ENCODE measurements around the gene ICA1L. TPM values are rescaled to one million over a fixed set of nuclear protein-coding genes. Genes with fewer than 3 reads are reported as not detected.

ICA1L gene
- total and polyA plus RNA-seq, 2 of the 4 experiments (the other 2 are of a cell fraction): 1.7 to 1.8 TPM

DNA sequence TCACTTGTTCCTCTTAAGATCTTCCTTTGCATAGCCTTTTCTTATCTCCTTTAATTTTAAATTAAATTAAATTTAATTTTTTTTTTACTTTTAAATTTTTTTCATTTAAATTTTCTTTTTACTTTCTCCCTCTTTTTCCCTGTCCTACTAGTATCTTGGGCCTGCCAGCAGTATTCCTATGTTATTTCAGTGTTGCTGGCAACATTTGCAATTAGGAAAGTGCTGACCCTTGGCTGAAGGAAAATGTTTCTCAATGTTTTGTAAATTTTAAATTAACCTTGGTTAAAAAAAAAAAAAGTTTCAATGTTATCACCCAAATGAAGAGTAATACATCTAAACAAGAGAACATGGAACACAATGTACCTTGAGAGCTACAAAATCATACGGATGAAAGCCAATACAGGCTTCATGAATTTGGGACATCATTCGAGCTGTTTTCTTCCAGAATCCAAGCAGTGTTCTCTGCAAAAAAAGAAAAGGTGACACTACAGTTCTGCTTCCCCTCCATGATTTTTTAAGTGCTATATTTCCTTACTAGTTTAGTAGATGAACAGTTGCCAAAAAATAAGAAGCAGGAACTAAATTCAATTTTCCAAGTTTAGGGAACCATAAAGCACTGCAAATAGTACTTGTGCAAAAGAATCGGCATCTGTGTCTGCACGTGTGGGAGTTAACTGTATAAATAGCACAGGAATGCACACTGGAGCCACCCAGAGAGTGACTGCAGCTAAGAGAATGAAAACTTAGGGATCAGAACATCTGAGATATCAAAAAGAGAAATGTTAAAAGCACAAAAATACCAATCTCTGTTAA lies 55.8 kb downstream of the ICA1L start:
- Histone ChIP-seq H3K4me1 (ENCODE audit: control insufficient read depth, insufficient read depth, low read length) (peaks cover 2% of the 10 kb centered on the region; the same call in 1 of the 2 replicates), H2BK120ac (ENCODE audit: low read depth, low read length) (no peak overlapping the region), H2AFZ (replicated peaks; ENCODE audit: low read length, poor library complexity) (no peak overlapping the region), H3K9me3 (ENCODE audit: control insufficient read depth, insufficient read depth, low read length) (no peaks in the 10 kb centered on the region), H3K27ac (ENCODE audit: insufficient read depth, low read length) (no peak overlapping the region), H3K9ac (ENCODE audit: low read depth, low read length) (no peak overlapping the region), H4K5ac (ENCODE audit: low read depth, low read length) (no peak overlapping the region), H3K4me3 (ENCODE audit: insufficient read depth, low read depth, low read length) (no peak overlapping the region), H2BK20ac (ENCODE audit: low read depth, low read length) (no peak overlapping the region), H4K20me1 (ENCODE audit: insufficient read depth, low read length) (no peaks in the 10 kb centered on the region), H3K36me3 (ENCODE audit: control insufficient read depth, insufficient read depth, low read length) (no peaks in the 10 kb centered on the region), H3K27me3 (ENCODE audit: control insufficient read depth, insufficient read depth, low read length) (no peaks in the 10 kb centered on the region), H3K4ac (ENCODE audit: low read depth, low read length) (no peak overlapping the region), H3K9me1 (ENCODE audit: insufficient read depth, low read length) (no peaks in the 10 kb centered on the region; the same call in 1 of the 2 replicates), H3K4me2 (ENCODE audit: low read depth, low read length) (peak overlapping the region; percentile 2; the same call in 1 of the 2 replicates), H3K56ac (ENCODE audit: extremely low read depth, insufficient read depth, low read length) (no peak overlapping the region), H2BK15ac (ENCODE audit: low read depth, low read length) (no peak overlapping the region), H2BK5ac (ENCODE audit: low read depth, low read length, poor library complexity, severe bottlenecking) (no peak overlapping the region), H3K79me1 (ENCODE audit: low read depth in 1 of 2, low read length in 2 of 2) (no peaks in the 10 kb centered on the region), H2AK5ac (ENCODE audit: low read depth, low read length) (no peak overlapping the region), H3K18ac (ENCODE audit: low read depth, low read length) (no peak overlapping the region), H2AK9ac (replicated peaks; ENCODE audit: low read depth, low read length, poor library complexity) (no peak overlapping the region), H4K91ac (ENCODE audit: insufficient read depth, low read depth, low read length) (no peak overlapping the region), H4K8ac (ENCODE audit: low read depth in 2 of 2, low read length in 2 of 2) (no peak overlapping the region), H3K14ac (replicated peaks; ENCODE audit: low read depth, low read length) (no peak overlapping the region), H3K23ac (ENCODE audit: low read depth, low read length) (no peak overlapping the region)
- WGBS, 2 experiments (ENCODE audit: extremely low coverage in 2 of 2, insufficient read length in 1 of 2): no CpG with 5 or more reads among the region's 4 CpGs
- dilution Hi-C loops (cut with HindIII; ENCODE audit: low sequenced_read_pairs, unreplicated experiment): no loop called here
- ChIA-PET CTCF (interaction anchor here (0.6 kb wide), 2 partner anchors 116 to 145 kb away, joined by 3 to 6 read pairs; no protein-coding TSS in a partner anchor), POLR2A (ENCODE audit: unreplicated experiment) (interaction anchor here (0.6 kb wide), 1 partner anchor 1093 kb away, joined by 3 read pairs; no protein-coding TSS in a partner anchor)
- TF ChIP-seq RAD21 (IDR thresholded peaks at IDR 0.05; ENCODE audit: low read length) (no peak), BHLHE40 (IDR thresholded peaks at IDR 0.05; ENCODE audit: low read depth, low read length) (peak; percentile 94), SMC3 (IDR thresholded peaks at IDR 0.05; ENCODE audit: low read depth, low read length) (no peak), RFX5 (IDR thresholded peaks at IDR 0.05; ENCODE audit: low read depth, low read length) (no peak), CEBPB (IDR thresholded peaks at IDR 0.05; ENCODE audit: low read depth, low read length) (no peak)
- TF ChIP-seq, protein P1, sequence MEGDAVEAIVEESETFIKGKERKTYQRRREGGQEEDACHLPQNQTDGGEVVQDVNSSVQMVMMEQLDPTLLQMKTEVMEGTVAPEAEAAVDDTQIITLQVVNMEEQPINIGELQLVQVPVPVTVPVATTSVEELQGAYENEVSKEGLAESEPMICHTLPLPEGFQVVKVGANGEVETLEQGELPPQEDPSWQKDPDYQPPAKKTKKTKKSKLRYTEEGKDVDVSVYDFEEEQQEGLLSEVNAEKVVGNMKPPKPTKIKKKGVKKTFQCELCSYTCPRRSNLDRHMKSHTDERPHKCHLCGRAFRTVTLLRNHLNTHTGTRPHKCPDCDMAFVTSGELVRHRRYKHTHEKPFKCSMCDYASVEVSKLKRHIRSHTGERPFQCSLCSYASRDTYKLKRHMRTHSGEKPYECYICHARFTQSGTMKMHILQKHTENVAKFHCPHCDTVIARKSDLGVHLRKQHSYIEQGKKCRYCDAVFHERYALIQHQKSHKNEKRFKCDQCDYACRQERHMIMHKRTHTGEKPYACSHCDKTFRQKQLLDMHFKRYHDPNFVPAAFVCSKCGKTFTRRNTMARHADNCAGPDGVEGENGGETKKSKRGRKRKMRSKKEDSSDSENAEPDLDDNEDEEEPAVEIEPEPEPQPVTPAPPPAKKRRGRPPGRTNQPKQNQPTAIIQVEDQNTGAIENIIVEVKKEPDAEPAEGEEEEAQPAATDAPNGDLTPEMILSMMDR (conservative IDR thresholded peaks at IDR 0.05; ENCODE audit: low read depth, low read length): no peak
- intact Hi-C loops (cut with micrococcal nuclease): no loop called here
- ATAC-seq (ENCODE audit: low read depth) (peak; percentile 75), DNase-seq (peak; percentile 58)
- in situ Hi-C loops (cut with MboI; ENCODE audit: low sequenced_read_pairs): no loop called here
- BruUV-seq (replicated peaks): no TSS peak

All from IMR-90 (cell line).